NAMALWA (cell line): ENCODE results near the gene MAPK6.
A peak's percentile ranks its signal among the peaks of the same experiment; 100 is the strongest.
"Not testable (repeated sequence)": the region's sequence is repeated elsewhere in the genome, so short reads cannot be mapped to it uniquely, and the experiment has no call there.

ENCODE experiments used
- DNase-seq: peaks from one replicate; pipeline ENCODE4 v3.0.0-alpha.2; 2015; ENCODE audit warnings: low spot score

The MAPK6 gene

GRCh38 chr15:52080031-52080430 is 61.0 kb downstream of the MAPK6 start:
- no peak for DNase-seq

GRCh38 chr15:52080706-52081392 is 61.8 kb downstream of the MAPK6 start:
- no peak for DNase-seq

- peak; percentile 19 for DNase-seq
These were observed 63.4 kb downstream of the MAPK6 start for GRCh38 chr15:52082197-52083036.

- not testable (repeated sequence) for DNase-seq
These were observed 64.0 kb downstream of the MAPK6 start for GRCh38 chr15:52083037-52083359.

- no peak for DNase-seq
These were observed 64.6 kb downstream of the MAPK6 start for GRCh38 chr15:52083603-52084002.

GRCh38 chr15:52085299-52085698 is 66.3 kb downstream of the MAPK6 start:
- no peak for DNase-seq

- no peak for DNase-seq
These were observed 67.2 kb downstream of the MAPK6 start for GRCh38 chr15:52086011-52086786.

- no peak for DNase-seq
These were observed 71.2 kb downstream of the MAPK6 start for GRCh38 chr15:52090193-52090592.

- no peak for DNase-seq
These were observed 74.1 kb downstream of the MAPK6 start for GRCh38 chr15:52093167-52093538.

GRCh38 chr15:52093539-52094510 is 74.8 kb downstream of the MAPK6 start:
- no peak for DNase-seq

- no peak for DNase-seq
These were observed 76.0 kb downstream of the MAPK6 start for GRCh38 chr15:52094811-52095584.

- DNase-seq = no peak
These were observed 76.7 kb downstream of the MAPK6 start for GRCh38 chr15:52095597-52096262.

- DNase-seq = not testable (repeated sequence)
These were observed 77.5 kb downstream of the MAPK6 start for GRCh38 chr15:52096536-52096935.

- DNase-seq = no peak
These were observed 78.2 kb downstream of the MAPK6 start for GRCh38 chr15:52097180-52097579.

- no peak for DNase-seq
These were observed 79.3 kb downstream of the MAPK6 start for GRCh38 chr15:52098323-52098722.

- DNase-seq = no peak
These were observed 80.7 kb downstream of the MAPK6 start for GRCh38 chr15:52099651-52100272.

- DNase-seq = no peak
These were observed 81.9 kb downstream of the MAPK6 start for GRCh38 chr15:52100807-52101442.

- peak; percentile 31 for DNase-seq
These were observed 82.7 kb downstream of the MAPK6 start for GRCh38 chr15:52101542-52102323.

GRCh38 chr15:52102463-52102862 is 83.4 kb downstream of the MAPK6 start:
- DNase-seq = no peak
